NCI-H2171 treated with DMSO at 0.1 percent for 48 hours (cell line): Measurements from ENCODE around the gene DAAM1.
A peak's percentile ranks its signal among the peaks of the same experiment; 100 is the strongest.

ENCODE experiments used
- DNase-seq: peaks from one replicate; lab custom pipeline; 2025; lab: John Stamatoyannopoulos, UW

Gene DAAM1

GRCh38 chr14:59292028-59292427 is 103.6 kb downstream of the DAAM1 start:
- peak; percentile 43 for DNase-seq

- DNase-seq = no peak
These were observed 104.6 kb downstream of the DAAM1 start for GRCh38 chr14:59292921-59293534.

GRCh38 chr14:59293935-59294661 is 105.6 kb downstream of the DAAM1 start:
- no peak for DNase-seq

GRCh38 chr14:59294662-59294992 is 106.2 kb downstream of the DAAM1 start:
- no peak for DNase-seq

- DNase-seq = no peak
These were observed 107.5 kb downstream of the DAAM1 start for GRCh38 chr14:59295951-59296350.

GRCh38 chr14:59296508-59296907 is 108.0 kb downstream of the DAAM1 start:
- DNase-seq = no peak

- no peak for DNase-seq
These were observed 108.8 kb downstream of the DAAM1 start for GRCh38 chr14:59297071-59297776.

- DNase-seq = no peak
These were observed 111.3 kb downstream of the DAAM1 start for GRCh38 chr14:59299731-59300130.

GRCh38 chr14:59301354-59301753 is 112.9 kb downstream of the DAAM1 start:
- no peak for DNase-seq

- DNase-seq = no peak
These were observed 113.8 kb downstream of the DAAM1 start for GRCh38 chr14:59302313-59302712.

GRCh38 chr14:59303216-59303615 is 114.7 kb downstream of the DAAM1 start:
- no peak for DNase-seq

GRCh38 chr14:59305231-59305630 is 116.8 kb downstream of the DAAM1 start:
- no peak for DNase-seq

GRCh38 chr14:59305836-59306555 is 117.5 kb downstream of the DAAM1 start:
- no peak for DNase-seq

- DNase-seq = no peak
These were observed 118.3 kb downstream of the DAAM1 start for GRCh38 chr14:59306775-59307174.

GRCh38 chr14:59308086-59308485 is 119.6 kb downstream of the DAAM1 start:
- no peak for DNase-seq

GRCh38 chr14:59308673-59309072 is 120.2 kb downstream of the DAAM1 start:
- no peak for DNase-seq

GRCh38 chr14:59309291-59309900 is 120.9 kb downstream of the DAAM1 start:
- no peak for DNase-seq

GRCh38 chr14:59310633-59311032 is 122.2 kb downstream of the DAAM1 start:
- no peak for DNase-seq

- DNase-seq = no peak
These were observed 123.3 kb downstream of the DAAM1 start for GRCh38 chr14:59311723-59312122.

GRCh38 chr14:59313144-59313651 is 124.7 kb downstream of the DAAM1 start:
- no peak for DNase-seq

GRCh38 chr14:59313658-59314608 is 125.5 kb downstream of the DAAM1 start:
- DNase-seq = no peak
